ENCODE results near the gene TOR2A. TPM values are rescaled to one million over a fixed set of nuclear protein-coding genes. Genes with fewer than 3 reads are reported as not detected.

TOR2A gene
- total and polyA plus RNA-seq, 2 donors (not counting 3 experiments of a cell fraction or from before 2014, with no cell fraction given) = 19.3 to 23.9 TPM

- Histone ChIP-seq H3K36me3 (ENCODE audit: control insufficient read depth in 2 of 2, extremely low read depth in 1 of 2, insufficient read depth in 2 of 2, low read length in 2 of 2) (no peaks in the 10 kb centered on the region), H3K27me3 (ENCODE audit: control insufficient read depth in 2 of 2, insufficient read depth in 2 of 2, low read length in 2 of 2) (no peaks in the 10 kb centered on the region), H3K79me2 (ENCODE audit: control insufficient read depth, insufficient read depth, low read length) (no peaks in the 10 kb centered on the region), H3K9me3 (replicated peaks; ENCODE audit: control insufficient read depth, insufficient read depth, low read length) (no peaks in the 10 kb centered on the region), H3K4me1 (ENCODE audit: control insufficient read depth, extremely low read depth, insufficient read depth, low read length) (no peaks in the 10 kb centered on the region), H3K9me1 (replicated peaks; ENCODE audit: control insufficient read depth, extremely low read depth, insufficient read depth, low read length) (no peaks in the 10 kb centered on the region), H3K27ac (ENCODE audit: insufficient read depth, low read depth, low read length) (no peak overlapping the region), H3K4me2 (ENCODE audit: insufficient read depth, low read length) (no peak overlapping the region), H2AFZ (ENCODE audit: low read depth, low read length) (no peak overlapping the region), H3K4me3 (replicated peaks in 1 of 3; ENCODE audit: insufficient read depth in 1 of 3, low read depth in 1 of 3, low read length in 3 of 3) (no peak overlapping the region), H3K9ac (replicated peaks; ENCODE audit: extremely low read depth, insufficient read depth, low read length) (no peak overlapping the region), H4K20me1 (replicated peaks; ENCODE audit: control insufficient read depth, extremely low read depth, insufficient read depth, low read length) (no peaks in the 10 kb centered on the region)
- DNase-seq (ENCODE audit: low read depth, low spot score) (no peak), FAIRE-seq (no peak)
- dilution Hi-C loops (cut with MboI; ENCODE audit: extremely low pct_ligation_motif_present, low sequenced_read_pairs) = no loop called here
- ChIA-PET CTCF (interaction anchor here (1.0 kb wide), 1 partner anchor 175 kb away, joined by 3 read pairs; no protein-coding TSS in a partner anchor), POLR2A (interaction anchor here (0.6 kb wide), 1 partner anchor 39 kb away, joined by 3 read pairs; no protein-coding TSS in a partner anchor)
- BruUV-seq (replicated peaks) = no TSS peak
- intact Hi-C loops (cut with micrococcal nuclease) = no loop called here
- TF ChIP-seq GATA2 (IDR thresholded peaks at IDR 0.05; ENCODE audit: insufficient read depth, insufficient read length, low read depth, low read length) (no peak), CTCF (IDR thresholded peaks at IDR 0.05; ENCODE audit: extremely low read depth in 1 of 2, insufficient read depth in 1 of 2, low read depth in 1 of 2, low read length in 2 of 2) (no peak)
Measured at GRCh38 chr9:127700594-127701255, 34.4 kb downstream of the TOR2A start.

- Histone ChIP-seq H3K36me3 (ENCODE audit: control insufficient read depth in 2 of 2, extremely low read depth in 1 of 2, insufficient read depth in 2 of 2, low read length in 2 of 2) (no peaks in the 10 kb centered on the region), H3K4me3 (replicated peaks in 1 of 3; ENCODE audit: insufficient read depth in 1 of 3, low read depth in 1 of 3, low read length in 3 of 3) (no peak overlapping the region), H3K9me1 (replicated peaks; ENCODE audit: control insufficient read depth, extremely low read depth, insufficient read depth, low read length) (no peaks in the 10 kb centered on the region), H2AFZ (ENCODE audit: low read depth, low read length) (no peak overlapping the region), H3K9me3 (replicated peaks; ENCODE audit: control insufficient read depth, insufficient read depth, low read length) (no peaks in the 10 kb centered on the region), H3K4me2 (ENCODE audit: insufficient read depth, low read length) (no peak overlapping the region), H3K79me2 (ENCODE audit: control insufficient read depth, insufficient read depth, low read length) (no peaks in the 10 kb centered on the region), H3K27me3 (ENCODE audit: control insufficient read depth in 2 of 2, insufficient read depth in 2 of 2, low read length in 2 of 2) (no peaks in the 10 kb centered on the region), H4K20me1 (replicated peaks; ENCODE audit: control insufficient read depth, extremely low read depth, insufficient read depth, low read length) (no peaks in the 10 kb centered on the region), H3K4me1 (ENCODE audit: control insufficient read depth, extremely low read depth, insufficient read depth, low read length) (no peaks in the 10 kb centered on the region), H3K27ac (ENCODE audit: insufficient read depth, low read depth, low read length) (no peak overlapping the region), H3K9ac (replicated peaks; ENCODE audit: extremely low read depth, insufficient read depth, low read length) (no peak overlapping the region)
- ChIA-PET POLR2A (no interaction called here), CTCF (interaction anchor here (1.0 kb wide), 1 partner anchor 174 kb away, joined by 3 read pairs; no protein-coding TSS in a partner anchor)
- FAIRE-seq = no peak
- BruUV-seq (replicated peaks) = no TSS peak
- no peak for DNase-seq (ENCODE audit: low read depth, low spot score)
- no peak for TF ChIP-seq POLR2A (IDR thresholded peaks at IDR 0.05; ENCODE audit: low read depth, low read length)
- TF ChIP-seq CTCF (IDR thresholded peaks at IDR 0.05; ENCODE audit: extremely low read depth in 1 of 2, insufficient read depth in 1 of 2, low read depth in 1 of 2, low read length in 2 of 2) = no peak
- TF ChIP-seq GATA2 (IDR thresholded peaks at IDR 0.05; ENCODE audit: insufficient read depth, insufficient read length, low read depth, low read length) = no peak
- TF ChIP-seq JUN (IDR thresholded peaks at IDR 0.05; ENCODE audit: borderline replicate concordance, insufficient read depth, insufficient read length, low read depth) = no peak
- no peak for TF ChIP-seq FOS (IDR thresholded peaks at IDR 0.05; ENCODE audit: borderline replicate concordance, insufficient read depth, low read length)
- TF ChIP-seq, protein P1, sequence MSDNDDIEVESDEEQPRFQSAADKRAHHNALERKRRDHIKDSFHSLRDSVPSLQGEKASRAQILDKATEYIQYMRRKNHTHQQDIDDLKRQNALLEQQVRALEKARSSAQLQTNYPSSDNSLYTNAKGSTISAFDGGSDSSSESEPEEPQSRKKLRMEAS (IDR thresholded peaks at IDR 0.05; ENCODE audit: insufficient read depth, insufficient read length) = no peak
- TF ChIP-seq EZH2 (IDR thresholded peaks at IDR 0.05; ENCODE audit: borderline replicate concordance, low read depth, low read length, severe bottlenecking) = no peak
- TF ChIP-seq MYC (IDR thresholded peaks at IDR 0.05; ENCODE audit: low read depth, low read length) = no peak
- TF ChIP-seq POLR2AphosphoS5 (IDR thresholded peaks at IDR 0.05; ENCODE audit: insufficient read depth, low read depth, low read length) = no peak
- intact Hi-C loops (cut with micrococcal nuclease) (no loop called here), dilution Hi-C loops (cut with MboI; ENCODE audit: extremely low pct_ligation_motif_present, low sequenced_read_pairs) (no loop called here)
Measured at GRCh38 chr9:127700140-127700539, 35.0 kb downstream of the TOR2A start.

Data from endothelial cell of umbilical vein (primary cell).